RWPE1 (cell line): Measurements from ENCODE around the gene CCR6.

Experiments
- CTCF ChIA-PET: fragments of 350-600 bp; sonication (Branson Sonifier 250); formaldehyde crosslinking; extraction: SDS; loops from one replicate; lab custom pipeline; 2021; lab: Yijun Ruan, JAX
- POLR2A ChIA-PET: fragments of 400-600 bp; formaldehyde crosslinking; extraction: SDS; loops from one replicate; lab custom pipeline; 2020; ENCODE audit warnings: antibody characterized with exemption; ENCODE audit not compliant: low non-redundant PET; lab: Yijun Ruan, JAX
- DNase-seq: peaks from one replicate; pipeline ENCODE4 v3.0.0; 2012; ENCODE audit warnings: low spot score
- H3K27ac ChIP-seq: fragments of 450-650 bp; 2 replicates; pipeline ENCODE4 v1.5.1; 2017
- CTCF ChIP-seq: fragments of 450-650 bp; conservative IDR thresholded peaks from 2 replicates; pipeline ENCODE4 v1.5.1; 2017; ENCODE audit warnings: low read depth, mild to moderate bottlenecking

The CCR6 gene

GRCh38 chr6:167098825-167099225 is 24.1 kb upstream of the CCR6 start:
- H3K27ac ChIP-seq: no peak overlapping the region
- ChIA-PET CTCF (interaction anchor here (0.7 kb wide), 1 partner anchor 53 kb away, joined by 3 read pairs; no protein-coding TSS in a partner anchor), POLR2A (no interaction called here)
- no peak for DNase-seq
- no peak for TF ChIP-seq CTCF

- ChIA-PET CTCF (no interaction called here), POLR2A (no interaction called here)
- no peak for TF ChIP-seq CTCF
- no peak overlapping the region for H3K27ac ChIP-seq
- DNase-seq: no peak
Observed at GRCh38 chr6:167099707-167100106, 23.2 kb upstream of the CCR6 start.

- POLR2A ChIA-PET: no interaction called here
- CTCF ChIA-PET: no interaction called here
- no peak for DNase-seq
- no peak overlapping the region for H3K27ac ChIP-seq
- no peak for TF ChIP-seq CTCF
Observed at GRCh38 chr6:167100241-167100674, 22.6 kb upstream of the CCR6 start.

- ChIA-PET CTCF (no interaction called here), POLR2A (no interaction called here)
- H3K27ac ChIP-seq: no peak overlapping the region
- no peak for TF ChIP-seq CTCF
- DNase-seq: no peak
Observed at GRCh38 chr6:167102318-167102717, 20.6 kb upstream of the CCR6 start.

GRCh38 chr6:167103041-167103891 is 19.6 kb upstream of the CCR6 start:
- CTCF ChIA-PET: interaction anchor here (0.7 kb wide), 1 partner anchor 44 kb away, joined by 4 read pairs; no protein-coding TSS in a partner anchor
- TF ChIP-seq CTCF: no peak
- no peak overlapping the region for H3K27ac ChIP-seq
- DNase-seq: no peak
- POLR2A ChIA-PET: no interaction called here

- H3K27ac ChIP-seq: no peak overlapping the region
- CTCF ChIA-PET: interaction anchor here (0.6 kb wide), 1 partner anchor 247 kb away, joined by 6 read pairs; no protein-coding TSS in a partner anchor
- POLR2A ChIA-PET: no interaction called here
- TF ChIP-seq CTCF: no peak
- DNase-seq: no peak
Observed at GRCh38 chr6:167104388-167104787, 18.5 kb upstream of the CCR6 start.
